WTC11 (cell line): Measurements from ENCODE around the gene ZEB1.

Experiments
- ARID4B ChIP-seq: sonication (generic); formaldehyde crosslinking; IDR thresholded peaks from 2 replicates; pipeline ENCODE4 v1.8.0; 2023; ENCODE audit warnings: missing genetic modification reagents, mild to moderate bottlenecking, borderline replicate concordance
- CTCF ChIP-seq: fragments of 200-600 bp; IDR thresholded peaks from 2 replicates; pipeline ENCODE4 v1.8.0; 2022; ENCODE audit warnings: antibody characterized with exemption
- E2F4 ChIP-seq: sonication (generic); formaldehyde crosslinking; IDR thresholded peaks from 2 replicates; pipeline ENCODE4 v1.8.1; 2022; ENCODE audit warnings: low read depth, mild to moderate bottlenecking, moderate library complexity, missing genetic modification reagents, borderline replicate concordance
- MAX ChIP-seq: sonication (generic); formaldehyde crosslinking; IDR thresholded peaks from 2 replicates; pipeline ENCODE4 v1.8.0; 2022; ENCODE audit warnings: mild to moderate bottlenecking, missing genetic modification reagents
- NR3C1 ChIP-seq: sonication (generic); formaldehyde crosslinking; conservative IDR thresholded peaks from 2 replicates; pipeline ENCODE4 v1.8.1; 2023; ENCODE audit warnings: low read depth, mild to moderate bottlenecking, missing genetic modification reagents
- SMAD3 ChIP-seq: sonication (generic); formaldehyde crosslinking; IDR thresholded peaks from 2 replicates; pipeline ENCODE4 v1.8.0; 2022; ENCODE audit warnings: missing genetic modification reagents, mild to moderate bottlenecking, borderline replicate concordance
- TCF7 ChIP-seq: sonication (generic); formaldehyde crosslinking; IDR thresholded peaks from 2 replicates; pipeline ENCODE4 v1.8.0; 2022; ENCODE audit warnings: mild to moderate bottlenecking, low read depth, missing genetic modification reagents, moderate library complexity
- TEAD1 ChIP-seq: sonication (generic); formaldehyde crosslinking; IDR thresholded peaks from 2 replicates; pipeline ENCODE4 v1.8.0; 2022; ENCODE audit warnings: mild to moderate bottlenecking, missing genetic modification reagents
- ZBTB21 ChIP-seq: sonication (generic); formaldehyde crosslinking; IDR thresholded peaks from 2 replicates; pipeline ENCODE4 v1.8.1; 2023; ENCODE audit warnings: mild to moderate bottlenecking, missing genetic modification reagents, borderline replicate concordance
- ZNF232 ChIP-seq: sonication (generic); formaldehyde crosslinking; IDR thresholded peaks from 2 replicates; pipeline ENCODE4 v1.8.0; 2022; ENCODE audit warnings: mild to moderate bottlenecking, missing genetic modification reagents
- ZNF416 ChIP-seq: fragments of 250-450 bp; sonication (Bioruptor Pico); IDR thresholded peaks from 2 replicates; pipeline ENCODE4 v1.9.0; 2021; ENCODE audit warnings: mild to moderate bottlenecking, inconsistent platforms
- ZSCAN18 ChIP-seq: fragments of 250-450 bp; sonication (Bioruptor Pico); IDR thresholded peaks from 2 replicates; pipeline ENCODE4 v2.1.2; 2022; ENCODE audit warnings: mild to moderate bottlenecking, moderate library complexity

- TF ChIP-seq TCF7 (CRISPR knock-in tag), result no peak
- no peak for TF ChIP-seq CTCF
- no peak for TF ChIP-seq E2F4 (CRISPR knock-in tag)
- no peak for TF ChIP-seq ZNF232 (CRISPR knock-in tag)
- no peak for TF ChIP-seq NR3C1 (CRISPR knock-in tag)
- TF ChIP-seq TEAD1 (CRISPR knock-in tag), result no peak
- no peak for TF ChIP-seq ARID4B (CRISPR knock-in tag)
- no peak for TF ChIP-seq ZNF416 (CRISPR knock-in tag)
- TF ChIP-seq ZBTB21 (CRISPR knock-in tag), result no peak
- no peak for TF ChIP-seq ZSCAN18 (CRISPR knock-in tag)
- TF ChIP-seq MAX (CRISPR knock-in tag), result no peak
- no peak for TF ChIP-seq SMAD3
Measured at GRCh38 chr10:31274310-31274709, 44.7 kb upstream of the ZEB1 start.
